GM18519 (cell line): Measurements from ENCODE around the gene ZFP91.

Source experiments
- ATAC-seq: cut with Tn5 transposase; IDR thresholded peaks from one replicate; pipeline ENCODE4 v1.9.1; 2021; ENCODE audit warnings: mild to moderate bottlenecking, moderate library complexity; ENCODE audit not compliant: unreplicated experiment, low FRiP score

Gene ZFP91

DNA sequence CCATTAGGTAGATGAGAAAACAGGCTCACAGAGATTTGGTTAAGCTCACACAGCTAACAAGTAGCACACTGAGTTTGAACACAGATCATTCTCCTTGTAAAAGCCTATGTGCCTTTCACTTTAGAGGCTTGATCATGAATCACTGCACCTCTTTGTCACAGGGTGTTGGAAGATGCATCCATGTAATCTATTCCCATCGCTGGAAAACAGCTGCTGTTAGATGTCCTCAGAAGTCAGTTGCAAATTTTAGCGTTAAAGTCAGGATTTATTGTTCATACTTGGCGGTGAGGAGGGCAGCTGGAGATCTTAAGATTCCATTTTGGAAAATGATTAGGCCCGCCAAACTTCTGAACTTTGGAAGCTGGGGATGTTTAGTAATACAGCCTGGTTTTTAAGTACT lies 46.2 kb downstream of the ZFP91 start:
- no peak for ATAC-seq

DNA sequence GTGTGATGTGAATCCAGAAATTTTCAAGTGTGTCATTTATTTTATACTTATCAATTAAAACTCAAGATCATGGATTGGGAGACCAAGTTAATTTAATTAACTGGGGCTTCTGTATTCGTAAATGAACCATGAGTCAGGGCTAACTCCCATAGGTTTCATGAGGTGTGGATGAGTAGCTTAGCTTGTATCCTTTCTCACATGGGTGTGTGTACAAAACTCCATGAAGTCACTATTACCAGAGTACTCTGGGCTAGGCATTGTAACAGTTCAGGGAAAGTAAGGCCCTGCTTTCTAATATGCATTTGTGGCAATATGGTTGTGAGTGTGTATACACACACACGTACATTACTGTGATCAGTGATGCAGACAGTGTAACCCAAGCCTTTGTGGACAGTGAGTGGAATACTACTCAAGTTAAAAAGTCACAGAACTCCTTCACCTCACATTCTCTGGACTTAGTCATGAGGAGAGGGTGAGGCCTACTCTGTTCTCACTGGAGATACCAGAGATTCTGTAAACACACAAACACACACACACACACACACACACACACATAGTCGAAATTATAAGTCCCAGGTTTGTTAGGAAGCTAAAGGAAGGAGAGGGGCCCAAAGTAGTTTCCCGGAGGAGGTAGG lies 47.1 kb downstream of the ZFP91 start:
- no peak for ATAC-seq

DNA sequence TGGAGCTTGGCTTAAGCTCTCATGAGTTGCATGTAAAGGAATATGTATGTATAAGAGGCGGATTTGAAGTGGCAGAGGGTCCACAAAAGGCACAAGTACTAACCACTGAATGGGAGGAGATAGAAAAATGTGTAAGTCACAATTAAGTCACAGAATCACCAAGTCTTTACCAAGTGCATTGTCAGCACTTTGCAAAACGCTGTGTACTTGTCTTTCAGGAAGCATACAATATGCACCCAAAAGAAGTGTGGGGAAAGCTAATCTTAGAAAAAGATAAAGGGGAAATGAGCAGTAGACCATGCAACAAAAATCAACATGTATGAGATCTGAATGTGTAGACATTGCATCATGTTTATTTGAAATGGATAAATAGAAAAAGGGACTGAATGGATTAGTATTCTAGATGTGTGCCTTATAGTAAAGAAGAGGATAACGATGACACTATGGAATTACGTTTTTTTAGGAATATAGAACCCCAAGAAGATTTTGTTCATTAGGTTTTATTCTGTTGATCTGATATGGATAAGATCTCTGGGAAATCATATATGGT lies 48.1 kb downstream of the ZFP91 start:
- no peak for ATAC-seq

DNA sequence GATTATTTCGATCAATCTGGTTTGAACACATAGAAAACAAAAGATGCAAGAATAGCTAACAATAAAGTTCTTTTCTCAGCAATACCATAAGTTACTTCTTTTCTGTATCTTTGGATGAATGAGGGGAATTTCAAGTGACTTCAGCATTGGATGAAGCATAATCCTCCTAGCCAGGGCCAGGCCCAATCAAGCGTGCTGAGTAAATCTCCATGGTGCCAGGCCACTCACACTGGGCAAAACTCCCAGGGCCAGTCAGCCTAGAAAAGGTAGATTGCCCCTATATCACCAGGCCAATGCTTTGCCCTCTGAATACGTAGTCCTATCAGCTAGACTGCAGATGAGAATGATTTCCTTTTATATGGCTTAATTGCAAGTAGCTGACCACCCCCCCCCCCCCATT lies 49.6 kb downstream of the ZFP91 start:
- no peak for ATAC-seq

DNA sequence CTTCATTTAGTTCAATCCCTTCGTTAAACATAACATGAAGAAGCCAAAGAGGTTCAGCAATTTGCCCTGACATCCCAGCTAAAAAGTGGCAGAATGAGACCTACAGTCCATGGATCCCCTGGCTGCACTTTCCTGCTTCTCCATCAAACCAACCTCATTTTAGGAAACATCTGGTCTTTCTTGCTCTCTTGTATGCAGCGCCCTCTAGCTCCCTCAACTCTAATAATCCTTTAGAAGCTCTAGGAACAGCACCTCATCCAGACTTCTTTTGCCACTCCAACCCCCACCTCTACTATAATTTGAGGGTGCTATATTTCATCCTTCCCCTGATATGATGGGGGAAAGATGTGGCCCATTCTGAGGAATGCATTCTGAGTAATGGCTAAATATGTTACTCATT lies 51.0 kb downstream of the ZFP91 start:
- ATAC-seq: no peak

DNA sequence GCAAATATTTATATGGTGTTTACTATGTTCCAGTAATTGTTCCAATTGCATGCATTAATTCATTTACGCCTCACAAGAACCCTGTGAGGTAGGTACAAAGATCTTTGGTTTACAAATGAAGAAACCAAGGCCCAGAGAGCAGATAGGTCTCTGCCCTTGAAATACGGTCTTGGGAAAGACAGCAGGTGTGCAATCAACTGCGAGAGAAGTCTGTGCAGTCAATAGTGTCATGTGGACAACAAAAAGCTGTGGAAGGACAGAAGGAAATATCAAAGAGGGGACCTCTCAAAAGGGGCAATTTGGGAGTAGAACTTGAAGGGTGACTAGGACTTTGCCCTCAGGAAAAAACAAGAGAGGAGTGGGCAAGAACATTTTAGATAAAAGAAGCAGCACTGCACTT lies 52.5 kb downstream of the ZFP91 start:
- no peak for ATAC-seq

DNA sequence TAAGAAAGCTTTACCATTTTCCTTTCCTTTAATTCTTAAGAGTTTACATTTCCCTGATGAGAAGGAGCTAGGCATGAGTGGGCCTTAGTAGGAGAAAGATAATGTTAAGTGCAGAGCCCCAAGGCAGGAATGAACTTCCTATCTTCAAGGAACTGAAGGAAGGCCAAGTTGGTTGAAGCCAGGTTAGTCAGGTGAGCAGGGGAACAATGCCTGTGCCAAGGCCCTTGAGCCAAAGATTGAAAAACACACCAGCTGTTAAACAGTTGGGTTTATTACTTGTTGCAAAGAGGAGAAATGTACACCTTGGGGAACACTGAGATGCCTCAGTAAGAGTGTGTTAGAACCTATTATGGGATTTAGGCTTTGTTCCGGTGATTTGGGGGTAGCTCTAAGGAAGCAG lies 53.6 kb downstream of the ZFP91 start:
- no peak for ATAC-seq

DNA sequence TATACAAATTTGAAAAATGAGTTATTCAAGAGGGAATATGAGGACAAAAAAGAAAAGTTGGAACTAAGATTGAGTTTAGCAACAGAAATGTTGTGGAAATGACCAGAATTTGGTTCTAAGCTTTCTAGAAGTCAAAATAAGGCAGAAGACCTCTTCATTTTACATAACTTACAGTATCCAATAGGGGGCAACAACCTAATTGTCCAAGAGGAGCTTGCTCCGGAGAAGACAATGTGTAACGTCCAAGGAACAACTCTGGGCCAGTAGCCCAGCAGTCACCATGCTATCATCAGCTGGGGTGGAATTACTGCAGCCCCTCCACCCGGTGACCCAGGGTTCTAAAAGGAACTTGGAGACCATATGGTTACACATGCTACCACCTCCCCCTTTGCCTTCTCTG lies 57.7 kb downstream of the ZFP91 start:
- no peak for ATAC-seq

DNA sequence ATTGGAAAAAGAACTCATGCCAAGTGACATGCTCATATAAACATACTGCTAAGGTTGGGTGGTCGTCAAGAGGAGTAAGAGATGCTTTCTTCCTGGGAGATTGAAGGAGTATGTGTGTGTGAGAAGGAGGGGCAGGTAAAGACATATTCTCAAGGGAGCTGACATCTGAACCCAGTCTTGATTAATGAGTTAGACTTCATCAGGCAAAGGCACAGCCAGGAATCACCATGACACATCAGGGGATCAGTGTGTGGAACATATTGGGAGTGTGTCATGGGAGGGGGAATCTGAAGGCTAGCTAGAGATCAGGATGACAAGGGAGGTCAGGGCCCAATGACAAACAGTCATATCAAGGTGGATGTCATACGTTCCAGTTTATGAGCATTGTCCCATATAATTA lies 58.5 kb downstream of the ZFP91 start:
- no peak for ATAC-seq

DNA sequence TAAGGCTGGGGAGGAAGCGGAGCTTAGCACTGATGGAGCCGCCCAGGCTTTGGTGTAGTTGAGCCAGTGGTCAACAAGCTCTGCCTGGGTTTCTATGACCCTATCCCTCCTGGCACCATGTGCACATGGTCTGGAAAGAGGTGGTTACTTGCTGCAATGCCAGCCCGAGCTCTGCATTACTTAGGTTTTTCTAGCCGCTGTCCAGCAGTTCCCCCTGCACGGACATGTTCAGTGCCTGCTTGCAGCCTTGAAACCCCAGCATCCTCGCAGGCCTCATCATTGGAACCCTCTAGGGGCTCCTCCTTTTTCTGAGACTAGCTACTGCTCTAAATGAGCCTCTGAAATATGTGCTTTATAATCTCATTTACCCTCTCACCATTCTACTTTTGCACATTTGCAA lies 60.2 kb downstream of the ZFP91 start:
- no peak for ATAC-seq

DNA sequence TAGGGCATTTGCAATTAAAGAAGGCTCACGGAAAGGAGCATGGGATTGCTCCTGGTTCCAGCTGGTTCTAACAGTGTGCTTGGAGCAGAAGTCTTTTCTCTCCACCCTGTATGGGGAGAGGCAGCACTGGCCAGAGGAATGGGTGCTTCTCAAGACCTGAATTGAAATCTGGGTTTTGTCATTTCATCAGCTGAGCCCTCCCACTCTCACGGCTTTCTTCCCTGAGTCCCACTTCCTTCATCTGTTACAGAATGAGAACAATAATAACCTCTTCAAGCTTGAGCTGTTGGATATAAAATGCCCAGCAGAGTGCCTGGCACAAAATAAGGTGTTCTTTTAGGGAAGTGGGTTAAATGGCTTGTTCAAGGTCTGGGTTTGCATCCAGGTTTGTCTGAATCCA lies 60.8 kb downstream of the ZFP91 start:
- ATAC-seq: no peak

DNA sequence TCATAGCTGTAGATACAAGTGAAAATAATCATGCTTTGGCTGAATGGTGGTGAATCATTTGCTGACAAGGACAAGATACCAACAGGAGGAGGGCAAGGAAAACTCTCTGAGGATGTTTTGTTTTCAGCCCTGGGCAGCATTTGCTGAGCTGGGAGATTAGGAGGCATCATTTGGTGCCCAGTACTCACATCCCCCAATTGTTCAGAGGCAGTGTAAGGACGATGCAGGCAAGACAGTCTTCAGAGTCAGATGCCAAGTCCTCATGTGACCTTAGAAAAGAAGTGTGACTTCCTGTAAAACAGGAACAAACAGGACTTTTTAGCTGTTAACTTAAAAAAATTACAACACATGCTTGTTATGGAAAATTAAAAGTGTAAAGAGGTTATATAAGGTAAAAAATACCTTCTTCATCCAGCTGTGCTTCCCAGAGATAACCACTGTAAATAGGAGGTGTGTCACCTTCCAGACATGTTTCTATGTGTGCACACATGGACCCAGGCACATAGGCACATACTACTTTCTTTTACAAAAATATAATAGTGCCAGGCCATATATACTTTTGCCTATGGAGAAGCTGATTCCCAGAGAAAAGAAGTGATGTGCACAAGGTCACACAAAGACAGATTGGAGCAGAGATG lies 61.6 kb downstream of the ZFP91 start:
- no peak for ATAC-seq

DNA sequence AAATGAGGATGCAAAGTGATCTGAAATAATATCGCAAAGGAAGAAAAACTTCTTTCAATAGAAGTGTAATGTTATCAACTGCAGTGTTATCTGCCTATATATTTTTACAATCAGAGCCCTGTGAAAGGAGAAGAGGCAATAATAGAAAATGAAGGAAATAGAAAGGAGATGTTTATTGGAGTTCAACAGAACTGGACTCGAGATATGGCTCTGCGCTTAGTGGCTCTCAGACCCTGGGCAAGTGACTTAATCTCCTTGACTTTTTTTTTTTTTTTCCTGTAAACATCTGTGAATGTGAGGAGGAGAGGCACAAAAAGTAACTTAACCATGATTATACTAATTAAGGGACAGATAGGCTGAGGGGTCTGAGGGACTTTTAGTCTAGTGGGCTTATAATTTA lies 62.5 kb downstream of the ZFP91 start:
- ATAC-seq: no peak

DNA sequence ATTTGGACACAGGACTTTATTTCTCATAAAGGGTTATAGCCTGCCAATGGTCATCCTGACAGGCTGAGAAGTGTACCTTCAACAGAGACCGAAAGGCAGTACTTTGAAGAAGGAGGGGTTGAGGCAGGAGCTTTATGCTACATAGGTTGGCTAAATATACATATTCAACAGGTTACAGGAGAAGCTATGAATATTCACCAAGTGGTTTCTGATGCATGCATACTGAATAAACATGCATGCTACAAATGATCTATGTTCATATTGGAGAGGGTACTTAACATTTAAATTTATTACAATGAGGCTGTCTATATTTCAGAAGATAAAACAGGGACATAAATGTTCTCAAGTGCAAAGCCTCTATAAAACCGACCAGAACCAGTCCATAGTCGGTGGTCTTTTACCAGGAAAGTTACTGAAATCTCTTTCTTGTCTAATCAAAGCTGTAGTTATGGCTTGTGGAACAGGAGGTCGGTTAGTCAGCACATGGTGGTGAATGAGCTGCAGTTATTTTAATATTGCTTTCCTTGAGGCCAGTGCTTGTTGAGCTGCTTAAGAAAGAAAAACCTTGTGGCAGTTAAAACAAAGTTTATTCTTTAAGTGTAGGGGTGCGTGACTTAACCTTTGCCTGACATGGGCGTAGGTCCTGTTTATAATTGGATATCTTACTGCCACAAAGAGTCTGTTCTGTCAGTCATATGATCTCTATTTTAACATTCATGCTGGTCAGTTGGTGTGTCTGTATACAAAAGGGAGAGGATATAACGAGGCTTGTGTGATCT lies 63.1 kb downstream of the ZFP91 start:
- ATAC-seq: no peak

DNA sequence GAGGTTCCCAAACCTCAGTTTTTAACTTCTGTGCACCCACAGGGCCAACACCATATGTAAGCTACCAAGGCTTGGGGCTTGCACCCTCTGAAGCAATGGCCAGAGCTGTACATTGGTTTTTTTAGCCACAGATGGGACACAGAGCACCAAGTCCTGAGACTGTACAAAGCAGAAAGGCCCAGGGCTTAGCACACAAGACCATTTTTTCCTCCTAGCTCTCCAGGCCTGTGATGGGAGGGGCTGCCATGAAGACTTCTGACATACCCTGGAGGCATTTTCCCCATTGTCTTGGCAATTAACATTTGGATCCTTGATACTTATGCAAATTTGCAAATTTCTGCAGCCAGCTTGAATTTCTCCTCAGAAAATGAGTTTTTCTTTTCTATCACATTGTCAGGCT lies 67.0 kb downstream of the ZFP91 start:
- no peak for ATAC-seq

DNA sequence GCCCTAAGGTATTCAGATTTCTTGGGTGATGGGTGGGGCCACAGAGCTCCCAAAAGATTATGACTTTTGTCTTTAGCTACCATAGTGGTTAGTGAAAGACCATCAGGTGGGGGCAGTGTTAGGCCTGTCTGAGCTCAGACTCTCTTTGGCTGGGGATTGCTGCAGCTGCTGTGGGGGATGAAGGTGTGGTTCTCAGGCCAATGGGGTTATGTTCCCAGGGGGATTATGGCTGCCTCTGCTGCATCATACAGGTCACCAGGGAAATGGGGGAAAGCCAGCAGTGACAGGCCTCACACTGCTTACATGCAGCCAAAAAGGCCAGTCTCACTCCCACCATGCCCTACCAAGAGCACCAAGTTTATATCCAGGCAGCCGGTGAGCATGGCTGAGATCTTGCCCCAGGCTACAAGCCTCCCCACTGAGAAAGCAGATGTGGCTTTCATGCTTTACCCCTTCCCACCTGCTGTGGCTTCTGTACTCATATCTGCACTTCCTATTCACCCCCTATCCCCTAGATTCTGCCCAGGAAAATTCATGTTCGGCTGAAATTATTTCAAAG lies 68.4 kb downstream of the ZFP91 start:
- ATAC-seq: peak; percentile 85

DNA sequence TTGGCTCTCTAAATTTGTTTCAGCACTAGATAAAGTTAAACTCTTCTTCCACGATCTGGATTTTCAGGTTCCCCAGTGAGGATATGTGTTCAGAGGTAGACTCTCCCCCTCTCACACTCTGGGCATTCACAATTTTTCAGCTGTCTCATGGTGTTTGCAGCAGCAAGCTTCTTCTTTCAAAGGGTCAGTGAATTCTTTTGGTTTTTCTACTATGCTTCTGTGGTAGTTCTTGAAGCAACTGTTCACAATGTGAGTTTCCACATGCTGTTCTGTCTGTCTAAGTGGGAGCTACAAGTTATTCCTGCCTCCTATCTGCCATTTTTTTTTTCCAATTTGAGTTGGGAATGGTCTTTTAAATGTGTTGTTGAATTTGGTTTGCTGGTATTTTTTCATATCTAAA lies 69.0 kb downstream of the ZFP91 start:
- no peak for ATAC-seq

DNA sequence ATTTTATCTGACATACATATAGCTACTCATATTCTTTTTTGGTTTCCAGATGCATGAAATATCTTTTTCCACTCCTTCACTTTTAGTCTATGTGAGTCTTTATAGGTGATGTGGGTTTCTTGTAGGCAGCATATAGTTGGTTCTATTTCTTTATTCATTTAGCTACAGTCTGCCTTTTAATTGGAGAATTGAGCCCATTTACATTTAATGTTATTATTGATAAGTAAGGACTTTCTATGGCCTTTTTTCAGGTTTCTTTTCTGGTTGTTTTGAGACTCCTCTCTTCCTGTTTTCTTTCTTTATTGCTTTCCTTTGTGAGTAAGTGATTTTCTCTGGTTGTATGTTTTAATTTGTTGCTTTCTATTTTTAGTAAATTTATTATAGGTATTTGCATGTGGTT lies 70.8 kb downstream of the ZFP91 start:
- ATAC-seq: no peak

DNA sequence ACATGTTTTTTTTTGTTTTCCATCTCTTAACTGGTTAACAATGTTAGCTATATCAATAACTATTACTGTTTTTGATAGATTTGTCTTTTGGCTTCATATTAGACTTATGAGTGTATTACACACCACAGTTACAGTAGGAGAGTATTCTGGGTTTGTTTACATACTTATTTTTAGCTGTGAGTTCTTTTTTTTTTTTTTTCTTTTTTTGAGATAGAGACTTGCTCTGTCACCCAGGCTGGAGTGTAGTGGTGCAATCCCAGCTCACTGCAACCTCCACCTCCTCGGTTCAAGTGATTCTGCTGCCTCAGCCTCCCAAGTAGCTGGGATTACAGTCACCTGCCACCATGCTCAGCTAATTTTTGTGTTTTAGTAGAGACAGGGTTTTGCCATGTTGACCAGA lies 71.6 kb downstream of the ZFP91 start:
- no peak for ATAC-seq

DNA sequence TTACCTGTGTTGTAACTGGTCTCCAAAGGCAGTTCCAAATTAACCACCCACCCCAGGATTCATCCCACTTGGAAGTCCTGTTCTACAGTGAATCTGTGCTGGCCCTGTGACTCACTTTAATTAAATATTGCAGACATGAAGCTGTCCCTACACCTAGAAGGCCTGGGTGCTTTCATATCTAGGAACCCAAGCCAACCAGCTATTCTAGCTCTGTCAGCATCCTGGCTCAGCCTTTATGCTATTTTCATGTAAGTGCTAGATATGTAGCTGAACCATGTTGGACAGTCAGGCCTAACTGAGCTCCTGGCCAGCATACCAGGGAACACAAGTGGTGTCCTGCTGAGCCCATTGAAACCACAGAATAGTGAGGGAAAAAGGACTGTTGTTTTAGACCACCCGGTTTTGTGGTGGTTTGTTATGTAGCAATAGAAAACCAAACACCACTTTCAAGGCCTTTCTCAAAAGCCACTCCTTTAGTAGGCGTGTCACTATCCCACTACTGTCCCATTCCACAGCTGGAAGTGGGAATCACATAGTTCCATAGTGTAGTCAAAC lies 73.9 kb downstream of the ZFP91 start:
- ATAC-seq: no peak
